Heart left ventricle (tissue), 16 donors: ENCODE measurements around the gene TCF4. TPM values are rescaled to one million over a fixed set of nuclear protein-coding genes. Genes with fewer than 3 reads are reported as not detected.

Source experiments
- ATAC-seq, 4 donors: fragments of 200-7000 bp; cut with Tn5 transposase; one replicate each; pipeline ENCODE4 v1.9.1; 2020 to 2022; ENCODE audit warnings: moderate library complexity in 4 of 4, mild to moderate bottlenecking in 3 of 4, moderate number of reproducible peaks in 1 of 4
- DNase-seq, 5 donors: peaks; one replicate each; pipeline ENCODE4 v3.0.0-alpha.2; 2020
- H3K27ac ChIP-seq, 12 donors: fragments of 200-600 bp; sonication (generic) in 4 of 12; one replicate each; pipeline versions ENCODE4 v1.5.0 to v1.8.0; 2016 to 2022; ENCODE audit warnings: mild to moderate bottlenecking in 2 of 12
- H3K27me3 ChIP-seq, 9 donors: fragments of 200-600 bp; sonication (generic) in 2 of 9; one replicate each; pipeline versions ENCODE4 v1.5.1 to v1.8.0; 2016 to 2022; ENCODE audit warnings: mild to moderate bottlenecking in 3 of 9
- H3K36me3 ChIP-seq, 9 donors: fragments of 200-600 bp; sonication (generic) in 2 of 9; one replicate each; pipeline versions ENCODE4 v1.5.0 to v1.8.0; 2018 to 2022; ENCODE audit warnings: mild to moderate bottlenecking in 2 of 9
- H3K4me1 ChIP-seq, 12 donors: fragments of 200-600 bp; sonication (generic) in 4 of 12; one replicate each; pipeline versions ENCODE4 v1.5.0 to v1.8.0; 2016 to 2022; ENCODE audit warnings: mild to moderate bottlenecking in 3 of 12
- H3K4me3 ChIP-seq, 12 donors: fragments of 200-600 bp; sonication (generic) in 4 of 12; one replicate each; pipeline versions ENCODE4 v1.5.0 to v1.8.0; 2017 to 2022; ENCODE audit warnings: mild to moderate bottlenecking in 9 of 12, moderate library complexity in 4 of 12
- H3K9me3 ChIP-seq, 12 donors: fragments of 200-600 bp; sonication (generic) in 4 of 12; one replicate each; pipeline versions ENCODE4 v1.5.0 to v1.8.0; 2016 to 2022; ENCODE audit warnings: mild to moderate bottlenecking in 1 of 12
- POLR2A ChIP-seq, 2 donors: fragments of 450-650 bp; IDR thresholded peaks; one replicate each; pipeline ENCODE4 v1.6.1; 2017; ENCODE audit warnings: antibody characterized with exemption in 2 of 2, mild to moderate bottlenecking in 2 of 2, moderate library complexity in 2 of 2
- WGBS, 4 donors: extraction: QIAGEN DNeasy Blood & Tissue Kit in 2 of 4; methylation state at CpG; one replicate each; pipeline versions ENCODE4 v1.1.5 to v1.1.7; 2013 to 2018; 5-methylcytosine and 5-hydroxymethylcytosine counted together
- intact Hi-C, 10 donors: fragments of 100-400 bp; cut with DNase I; formaldehyde crosslinking; loops; one replicate each; pipeline versions ENCODE4 v1.11.1 to v1.14.2; 2022
- polyA plus RNA-seq, 2 donors: library from polyadenylated mRNA; stranded (reverse); fragments of 200-250 nt; gene quantifications; one replicate each; pipeline ENCODE4 v1.2.3, GENCODE V29; 2013
- total RNA-seq, 9 donors: library from RNA; depleted of rRNA in 2 of 9; stranded (reverse); fragments of >200 nt in 2 of 9; fragmentation: NEBNext Ultra II Directional in 3 of 9; extraction: Animal tissue kit (Norgen Biotek cat#: 25700) in 3 of 9; gene quantifications; one replicate each; pipeline versions ENCODE4 v1.1.0 to v1.2.4, GENCODE V29; 2016 to 2023
- TF ChIP-seq, protein P1 (sequence below), 12 donors: fragments of 200-600 bp; sonication (generic) in 4 of 12; IDR thresholded peaks; one replicate each; pipeline versions ENCODE4 v1.5.0 to v1.8.0; 2018 to 2022; ENCODE audit warnings: antibody characterized with exemption in 12 of 12, mild to moderate bottlenecking in 5 of 12
- donor health status: ischemic (EF 13 %, LVEDD 7.1; RV severe dilation, severe dysfunction).
- donor health status: healthy with polysubstance abuse.
- donor health status: DM: no; HTN: yes; CAD: no.
- donor health status: DM: no; HTN: no; CAD: no.
- donor health status: ischemic (EF 25% LVEDD 6.9; RV normal size, moderate dysfunction).
- donor health status: ischemic (EF 25% LVEDD 5.7; RV mildly dilated, moderate dysfunction).
- donor health status: healthy.
- donor health status: DM: yes; HTN: yes; CAD: no.
- donor health status: ischemic (EF 35%, LVEDD 5.7; RV mildly dilated, moderate dysfunction).
- donor health status: nonischemic (EF 11% LVEDD 7.7; RV severe dilation, severe dysfunction).
- donor health status: DM: yes; HTN: yes; CAD: no.
- donor health status: PGD.
- donor health status: ischemic (EF 29% LVEDD 5.4; RV normal size, mild dysfunction).
- donor health status: nonischemic (EF 23%, LVEDD 6.1; RV moderate dilation, normal function).

TCF4 gene
- total and polyA plus RNA-seq, 11 donors, result 12.8 to 119 (median 71.5) TPM

- H3K27ac ChIP-seq, result no peak overlapping the region
- H3K4me1 ChIP-seq, result peaks cover 0 to 24% (median 8%) of the 10 kb centered on the region in 12 donors
- no peak for DNase-seq
- H3K4me3 ChIP-seq, result no peak overlapping the region
- ATAC-seq, result no peak
- H3K9me3 ChIP-seq, result no peaks in the 10 kb centered on the region
- H3K27me3 ChIP-seq, result no peaks in the 10 kb centered on the region
- TF ChIP-seq POLR2A (IDR thresholded peaks at IDR 0.05), result no peak
- TF ChIP-seq, protein P1, sequence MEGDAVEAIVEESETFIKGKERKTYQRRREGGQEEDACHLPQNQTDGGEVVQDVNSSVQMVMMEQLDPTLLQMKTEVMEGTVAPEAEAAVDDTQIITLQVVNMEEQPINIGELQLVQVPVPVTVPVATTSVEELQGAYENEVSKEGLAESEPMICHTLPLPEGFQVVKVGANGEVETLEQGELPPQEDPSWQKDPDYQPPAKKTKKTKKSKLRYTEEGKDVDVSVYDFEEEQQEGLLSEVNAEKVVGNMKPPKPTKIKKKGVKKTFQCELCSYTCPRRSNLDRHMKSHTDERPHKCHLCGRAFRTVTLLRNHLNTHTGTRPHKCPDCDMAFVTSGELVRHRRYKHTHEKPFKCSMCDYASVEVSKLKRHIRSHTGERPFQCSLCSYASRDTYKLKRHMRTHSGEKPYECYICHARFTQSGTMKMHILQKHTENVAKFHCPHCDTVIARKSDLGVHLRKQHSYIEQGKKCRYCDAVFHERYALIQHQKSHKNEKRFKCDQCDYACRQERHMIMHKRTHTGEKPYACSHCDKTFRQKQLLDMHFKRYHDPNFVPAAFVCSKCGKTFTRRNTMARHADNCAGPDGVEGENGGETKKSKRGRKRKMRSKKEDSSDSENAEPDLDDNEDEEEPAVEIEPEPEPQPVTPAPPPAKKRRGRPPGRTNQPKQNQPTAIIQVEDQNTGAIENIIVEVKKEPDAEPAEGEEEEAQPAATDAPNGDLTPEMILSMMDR (IDR thresholded peaks at IDR 0.05), result no peak
- no peaks in the 10 kb centered on the region for H3K36me3 ChIP-seq
- WGBS, 4 donors, result 83 to 88% (median 88%) methylated on average over 3 of the region's 3 CpGs
- intact Hi-C loops, result loop anchor here in 4 of 10 donors (5.0 to 10.0 kb wide), 4 partner anchors 42 to 159 kb away; partner anchors contain the start of gene TCF4 (in 1 of the 4)
Observed at GRCh38 chr18:55425698-55426097, 162.3 kb downstream of the TCF4 start.

DNA sequence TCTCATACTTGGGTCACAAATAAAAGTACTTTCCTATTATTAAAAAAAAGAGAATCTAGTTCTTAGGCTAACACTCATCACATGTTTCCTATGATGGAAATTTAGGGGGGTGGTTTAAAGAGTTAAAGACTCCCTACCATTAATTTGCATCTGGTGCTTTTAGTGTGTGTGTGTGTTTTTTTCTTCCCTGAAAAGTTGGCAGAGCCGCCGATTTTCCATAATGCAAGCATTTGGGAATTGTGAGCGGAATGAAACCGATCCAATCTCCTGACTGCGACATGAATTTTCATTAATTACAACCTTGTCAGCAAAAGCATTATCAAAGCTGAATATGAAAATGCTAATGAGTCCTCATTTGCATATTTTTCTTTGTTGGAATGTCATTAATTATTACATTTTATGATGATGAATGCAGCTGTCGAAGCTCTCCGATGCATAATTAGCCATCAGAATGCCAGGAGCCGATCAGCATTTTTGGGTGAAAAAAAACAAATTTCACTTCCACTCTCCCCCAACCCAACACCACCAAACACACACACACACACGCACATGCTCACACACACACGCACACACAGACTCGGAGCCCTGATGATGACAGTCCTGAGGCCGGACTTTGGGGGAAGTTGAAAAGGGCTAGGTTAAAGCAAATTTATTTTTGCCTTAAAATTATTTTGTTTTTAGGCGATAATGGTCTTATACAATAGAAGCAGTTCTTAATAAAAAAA is 165.4 kb downstream of the TCF4 start:
- Histone ChIP-seq H3K36me3 (no peaks in the 10 kb centered on the region), H3K4me1 (peaks cover 0 to 36% (median 9%) of the 10 kb centered on the region in 12 donors), H3K9me3 (no peaks in the 10 kb centered on the region), H3K27me3 (no peaks in the 10 kb centered on the region), H3K27ac (peak overlapping the region; percentile 33 to 91 (median 84)), H3K4me3 (peak overlapping the region; percentile 5 to 56 (median 44))
- 38 to 56% (median 47%) methylated on average over 13 of the region's 13 CpGs for WGBS, 4 donors
- TF ChIP-seq, protein P1 (IDR thresholded peaks at IDR 0.05), result no peak
- no peak for TF ChIP-seq POLR2A (IDR thresholded peaks at IDR 0.05)
- ATAC-seq (peak in 3 of 4 donors; percentile 16 to 67 (median 65)), DNase-seq (peak; percentile 47 to 78 (median 62))
- intact Hi-C loops, result loop anchor here in 8 of 10 donors (2.0 to 10.0 kb wide), 10 partner anchors 52 to 356 kb away; partner anchors contain the start of gene TCF4 (in 3 of the 8)

- DNase-seq (peak in 1 of 5 donors; percentile 39), ATAC-seq (peak in 2 of 4 donors; percentile 38)
- 49 to 58% (median 50%) methylated on average over 8 of the region's 8 CpGs for WGBS, 4 donors
- no peaks in the 10 kb centered on the region for H3K9me3 ChIP-seq
- TF ChIP-seq POLR2A (IDR thresholded peaks at IDR 0.05), result no peak
- TF ChIP-seq, protein P1 (IDR thresholded peaks at IDR 0.05), result no peak
- intact Hi-C loops, result loop anchor here in 8 of 10 donors (2.0 to 10.0 kb wide), 11 partner anchors 53 to 357 kb away; partner anchors contain the start of gene TCF4 (in 4 of the 8)
- H3K4me3 ChIP-seq, result peak overlapping the region in 11 of 12 donors; percentile 9 to 56 (median 44)
- peak overlapping the region; percentile 33 to 91 (median 84) for H3K27ac ChIP-seq
- H3K27me3 ChIP-seq, result no peaks in the 10 kb centered on the region
- H3K36me3 ChIP-seq, result no peaks in the 10 kb centered on the region
- peaks cover 0 to 39% (median 14%) of the 10 kb centered on the region in 12 donors for H3K4me1 ChIP-seq
Observed at GRCh38 chr18:55421615-55422419, 166.2 kb downstream of the TCF4 start.

GRCh38 chr18:55421308-55421614 is 166.7 kb downstream of the TCF4 start:
- no peaks in the 10 kb centered on the region for H3K36me3 ChIP-seq
- ATAC-seq (no peak), DNase-seq (no peak)
- TF ChIP-seq, protein P1 (IDR thresholded peaks at IDR 0.05), result no peak
- no peak for TF ChIP-seq POLR2A (IDR thresholded peaks at IDR 0.05)
- peak overlapping the region; percentile 33 to 91 (median 84) for H3K27ac ChIP-seq
- no peaks in the 10 kb centered on the region for H3K27me3 ChIP-seq
- intact Hi-C loops, result loop anchor here in 7 of 10 donors (2.0 to 10.0 kb wide), 8 partner anchors 54 to 168 kb away; partner anchors contain the start of gene TCF4 (in 4 of the 7)
- 43 to 53% (median 47%) methylated on average over 4 of the region's 4 CpGs for WGBS, 4 donors
- H3K9me3 ChIP-seq, result no peaks in the 10 kb centered on the region
- peaks cover 0 to 45% (median 16%) of the 10 kb centered on the region in 12 donors for H3K4me1 ChIP-seq
- H3K4me3 ChIP-seq, result peak overlapping the region in 9 of 12 donors; percentile 37 to 56 (median 45)
